Inferior parietal cortex (tissue), 1 donor: ENCODE data around the gene RALGPS1.

ENCODE experiments used
- DNase-seq: peaks from one replicate; pipeline ENCODE4 v3.0.0-alpha.2; 2016; ENCODE audit errors: extremely low spot score

RALGPS1 gene

DNA sequence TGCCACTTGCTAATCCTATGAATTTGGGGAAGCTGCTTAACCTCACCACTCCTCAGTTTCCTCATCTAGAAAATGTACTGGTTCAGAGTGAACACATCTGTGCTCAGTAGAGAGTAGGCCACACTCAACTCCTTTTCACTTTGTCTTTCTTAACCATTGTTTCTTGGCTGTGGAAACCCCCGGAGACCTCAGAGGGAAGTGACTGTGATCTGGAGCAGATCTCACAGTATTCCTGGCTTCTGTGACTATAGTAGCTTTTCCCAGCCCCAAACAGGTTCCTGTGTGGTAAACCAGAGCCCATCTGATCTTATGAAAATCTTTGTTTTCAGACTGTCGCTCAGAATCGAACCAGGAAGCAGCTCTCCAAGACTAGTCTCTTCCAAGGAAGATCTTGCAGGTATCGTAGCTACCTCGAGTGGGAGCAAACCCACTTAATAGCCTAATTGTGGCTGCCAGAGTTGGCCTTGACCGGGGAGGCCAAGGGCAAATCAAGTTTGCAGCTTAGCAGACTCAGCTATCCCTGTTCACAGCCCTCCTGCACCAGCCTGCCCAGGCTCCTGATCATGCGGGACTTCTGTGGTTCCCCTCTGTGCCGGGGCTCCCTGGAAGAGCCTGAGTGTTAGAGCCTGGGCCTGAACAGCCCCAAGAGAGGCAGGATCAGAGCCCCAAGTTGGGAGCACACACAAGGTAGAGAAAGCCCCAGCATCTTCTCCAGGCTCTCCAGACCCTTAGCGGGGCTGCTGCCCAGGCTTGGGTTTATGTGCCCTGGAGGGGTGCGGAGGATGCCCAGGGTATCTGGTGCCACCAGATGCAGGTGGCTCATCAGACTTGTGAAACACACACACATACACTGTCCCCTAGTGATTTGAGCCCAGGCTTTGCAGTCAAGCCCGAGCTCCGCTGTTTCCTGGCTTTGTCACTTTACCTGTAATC, 260.1 kb downstream of the RALGPS1 start:
- no peak for DNase-seq

- no peak for DNase-seq
Observed at GRCh38 chr9:127175319-127175715, 260.7 kb downstream of the RALGPS1 start.

GRCh38 chr9:127175764-127176163, 261.2 kb downstream of the RALGPS1 start:
- no peak for DNase-seq

DNA sequence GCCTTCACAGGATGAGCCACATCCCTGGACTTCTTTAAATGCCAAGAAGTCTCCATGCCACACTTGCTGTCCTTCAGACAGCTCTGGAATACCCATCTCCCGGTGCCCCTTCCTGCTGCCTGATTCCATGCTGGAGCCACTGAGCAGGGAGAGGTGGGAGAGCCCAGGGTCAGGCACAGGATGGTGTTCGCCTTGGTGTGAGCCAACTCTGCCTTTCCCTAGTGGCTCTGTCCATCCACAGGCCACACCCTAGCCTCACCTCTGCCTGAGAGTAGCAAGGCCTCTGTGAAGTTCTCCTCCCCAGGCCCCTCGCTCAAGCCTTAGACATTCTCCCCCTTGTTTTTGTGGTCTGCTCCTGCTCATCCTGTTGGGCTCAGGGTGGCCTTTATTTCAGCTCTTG, 262.0 kb downstream of the RALGPS1 start:
- no peak for DNase-seq

DNA sequence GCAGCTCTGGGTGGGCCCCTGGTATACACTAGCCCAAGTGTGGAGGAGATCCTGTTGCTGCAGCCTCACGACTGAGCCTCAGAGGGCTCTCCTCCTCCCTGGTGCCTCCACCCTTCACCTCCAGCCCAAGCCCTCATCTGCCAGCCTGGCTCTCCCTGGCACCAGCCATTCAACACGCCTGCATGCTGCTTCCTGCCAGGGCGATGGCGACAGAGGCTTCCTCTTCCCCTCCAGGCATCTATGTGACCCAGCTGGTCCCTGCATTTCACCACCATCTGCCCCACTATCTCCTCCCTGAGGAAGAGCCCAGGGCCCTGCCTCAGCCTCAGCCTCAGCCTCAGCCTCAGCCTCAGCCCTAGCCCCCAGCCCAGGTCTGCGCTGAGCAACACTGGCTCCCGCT, 262.6 kb downstream of the RALGPS1 start:
- no peak for DNase-seq

- DNase-seq = no peak
Observed at GRCh38 chr9:127177665-127178265, 263.2 kb downstream of the RALGPS1 start.

GRCh38 chr9:127178686-127179632, 264.4 kb downstream of the RALGPS1 start:
- DNase-seq = no peak

GRCh38 chr9:127179633-127180441, 265.3 kb downstream of the RALGPS1 start:
- DNase-seq = no peak

GRCh38 chr9:127180457-127181314, 266.1 kb downstream of the RALGPS1 start:
- no peak for DNase-seq

GRCh38 chr9:127181315-127181580, 266.7 kb downstream of the RALGPS1 start:
- DNase-seq = no peak

DNA sequence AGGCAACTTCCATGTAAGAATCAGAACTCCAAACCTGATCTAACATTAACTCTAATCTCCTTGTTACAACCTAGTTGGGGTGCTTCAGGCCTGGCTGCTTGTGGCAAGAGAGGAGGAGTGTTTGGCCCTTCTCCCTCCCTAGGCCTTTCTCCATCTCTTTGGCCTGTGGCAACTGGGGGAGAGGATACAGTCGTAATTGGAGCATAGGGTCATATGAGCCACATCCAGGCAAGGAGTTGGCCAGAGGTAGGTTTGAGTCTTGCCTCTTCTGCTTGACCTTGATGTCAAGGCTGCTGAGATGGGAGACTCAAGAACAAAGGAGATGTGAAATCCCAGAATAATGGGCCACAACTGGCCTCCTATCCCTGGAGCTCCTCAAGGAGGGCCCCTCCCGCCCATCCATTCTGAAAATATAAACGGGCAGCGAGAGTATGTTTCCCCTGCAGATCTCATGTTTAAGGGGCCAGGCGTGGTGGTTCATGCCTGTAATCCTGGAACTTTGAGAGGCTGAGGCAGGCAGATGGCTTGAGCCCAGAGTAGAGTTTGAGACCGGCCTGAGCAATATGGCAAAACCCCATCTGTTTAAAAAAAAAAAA, 267.1 kb downstream of the RALGPS1 start:
- no peak for DNase-seq

DNA sequence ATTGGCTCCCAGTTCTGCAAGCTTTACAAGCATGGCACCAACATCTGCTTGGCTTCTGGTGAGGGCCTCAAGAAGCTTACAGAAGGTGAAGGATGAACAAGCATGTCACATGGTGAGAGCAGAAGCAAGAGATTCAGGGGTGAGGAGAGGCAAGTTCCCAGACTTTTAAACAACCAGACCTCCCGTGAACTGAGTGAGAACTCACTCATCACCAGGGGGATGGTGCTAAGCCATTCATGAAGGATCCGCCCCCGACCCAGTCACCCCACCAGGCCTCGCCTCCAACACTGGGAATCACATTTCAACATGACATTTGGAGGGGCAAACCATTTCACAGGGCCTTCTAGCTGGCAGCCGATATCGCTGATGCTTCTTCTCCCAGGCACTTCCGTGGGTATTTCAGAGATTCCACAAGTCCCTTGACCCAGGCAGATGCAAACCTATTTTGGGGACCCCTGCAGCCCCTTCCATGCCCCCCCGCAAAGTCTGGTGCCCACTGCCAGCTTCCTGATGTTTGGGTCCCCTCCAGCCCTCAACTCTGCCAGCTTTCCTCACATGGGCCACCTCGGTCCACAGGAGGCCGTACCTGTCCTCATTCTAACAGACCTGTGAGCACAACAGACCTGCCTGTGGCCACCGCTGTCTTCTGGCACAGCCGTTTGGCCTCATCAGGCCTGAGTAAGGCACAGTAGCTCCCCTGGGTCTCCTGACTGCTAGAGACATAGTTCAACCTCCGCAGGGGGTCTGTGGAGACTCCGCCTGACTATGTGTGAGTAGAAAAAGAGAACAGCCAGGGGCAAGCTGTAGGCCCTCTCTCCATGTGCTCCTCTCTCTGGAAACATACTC, 268.5 kb downstream of the RALGPS1 start:
- no peak for DNase-seq

DNA sequence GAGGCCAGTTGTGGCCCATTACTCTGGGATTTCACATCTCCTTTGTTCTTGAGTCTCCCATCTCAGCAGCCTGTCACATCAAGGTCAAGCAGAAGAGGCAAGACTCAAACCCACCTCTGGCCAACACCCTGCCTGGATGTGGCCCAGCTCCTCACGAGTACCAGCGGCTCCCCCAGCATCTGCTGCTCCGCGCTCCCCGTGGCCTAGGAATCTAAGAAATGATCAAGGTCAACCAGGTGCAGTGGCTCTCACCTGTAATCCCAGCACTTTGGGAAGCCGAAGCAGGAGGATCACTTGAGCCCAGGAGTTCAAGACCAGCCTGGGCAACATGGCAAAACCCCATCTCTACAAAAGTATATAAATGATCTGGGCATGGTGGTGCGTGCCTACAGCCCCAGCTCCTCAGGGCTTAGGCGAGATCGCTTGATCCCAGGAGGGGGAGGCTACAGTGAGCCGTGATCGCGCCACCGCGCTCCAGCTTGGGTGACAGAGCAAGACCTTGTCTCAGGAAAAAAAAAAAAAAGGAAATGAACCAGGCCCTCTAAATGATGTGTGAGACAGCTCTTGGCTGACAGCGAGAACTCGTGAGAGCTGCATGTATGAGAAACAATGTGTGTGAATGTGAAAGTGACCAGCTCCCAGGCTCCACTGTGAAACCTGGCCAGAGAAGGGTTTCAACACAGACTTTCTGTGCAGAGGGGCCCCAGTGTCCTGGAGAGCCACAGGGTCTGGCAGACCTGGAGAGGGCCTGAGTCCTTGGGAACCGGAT, 269.4 kb downstream of the RALGPS1 start:
- DNase-seq = no peak

DNA sequence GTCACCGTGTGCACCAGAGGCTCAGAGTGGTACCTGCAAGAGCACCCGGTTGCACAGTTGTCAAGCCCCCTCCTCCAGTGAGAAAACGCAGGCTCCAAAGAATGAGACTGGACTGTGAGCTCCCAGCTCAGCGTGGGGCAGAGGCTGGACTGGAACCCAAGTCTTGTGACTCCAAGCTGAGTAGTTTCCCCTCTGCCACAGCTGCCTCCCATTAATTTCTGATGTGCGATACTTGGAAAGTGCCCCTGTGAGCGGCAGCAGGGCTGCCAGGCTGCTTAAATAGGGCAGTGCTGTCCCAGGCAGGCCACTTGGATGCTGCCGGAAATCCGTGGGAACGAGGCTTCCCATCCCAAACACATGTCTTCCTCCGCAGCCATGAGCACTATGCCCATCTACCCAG, 270.1 kb downstream of the RALGPS1 start:
- no peak for DNase-seq

DNA sequence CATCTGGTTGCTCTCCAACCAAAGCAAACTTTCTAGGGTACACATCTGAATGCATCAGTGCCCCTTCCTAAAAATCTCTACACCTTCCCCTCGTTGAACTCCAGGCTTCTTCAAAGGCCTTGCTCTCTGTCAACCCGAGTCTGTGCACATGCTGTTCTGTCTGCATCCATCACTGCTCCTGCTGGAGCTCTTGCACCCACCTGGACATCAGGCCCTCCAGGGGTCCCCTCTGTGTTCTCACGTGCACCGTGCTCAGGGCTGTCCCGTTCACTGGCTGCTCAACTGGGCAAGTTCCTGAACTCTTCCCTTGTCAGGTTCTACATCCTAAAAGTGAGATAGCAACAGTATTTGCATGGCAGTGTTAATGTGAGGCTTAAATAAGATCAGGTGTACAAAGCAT, 270.6 kb downstream of the RALGPS1 start:
- DNase-seq = no peak

DNA sequence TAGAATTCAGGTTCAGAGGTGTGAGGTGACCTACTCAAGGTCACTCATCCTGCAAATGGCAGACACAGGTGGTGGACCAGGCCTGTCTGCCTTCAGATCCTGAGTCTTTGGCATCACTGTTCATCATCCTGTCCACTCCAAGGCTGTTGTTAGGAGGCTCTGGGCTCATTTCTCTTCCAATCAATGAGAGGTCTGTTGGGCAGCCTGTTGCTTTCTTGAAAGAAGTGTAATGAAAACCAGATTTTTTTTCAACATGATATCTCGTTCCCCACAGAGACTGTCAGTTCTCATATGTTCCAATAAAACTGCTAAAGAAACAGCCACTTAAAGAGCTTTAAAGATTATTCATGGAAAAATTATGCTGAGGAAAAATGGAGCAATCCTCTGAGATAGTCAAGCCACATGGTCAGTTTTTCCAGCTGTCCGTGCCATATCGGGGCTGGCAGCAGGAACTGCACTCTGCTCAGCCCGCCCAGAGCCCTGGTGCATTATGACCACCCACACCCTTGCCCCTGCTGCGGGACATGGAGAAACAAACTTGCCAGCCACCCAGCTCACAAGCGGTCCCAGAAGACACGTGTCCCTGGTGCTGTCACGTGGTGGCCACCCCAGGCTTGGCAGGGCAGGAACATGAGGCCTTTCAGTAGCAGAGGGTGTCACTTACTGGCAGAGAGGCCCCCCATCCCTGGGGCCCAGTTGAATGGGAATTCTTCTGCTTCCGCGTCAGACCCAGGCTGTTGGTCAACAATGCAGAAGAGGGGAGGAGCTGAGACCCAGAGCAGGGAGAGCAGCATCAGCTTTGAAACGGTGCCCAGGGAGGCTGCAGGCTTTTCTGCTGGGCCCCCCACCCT, 271.6 kb downstream of the RALGPS1 start:
- peak; percentile 59 for DNase-seq

GRCh38 chr9:127186806-127187205, 272.2 kb downstream of the RALGPS1 start:
- no peak for DNase-seq
